Mucosa of stomach (tissue), 1 donor: ENCODE measurements around the gene BANF2.

Experiments
- H3K27me3 ChIP-seq: one replicate; pipeline ENCODE4 v1.7.0; 2013; ENCODE audit warnings: mild to moderate bottlenecking, low read length; ENCODE audit not compliant: control insufficient read depth, insufficient read depth
- H3K36me3 ChIP-seq: one replicate; pipeline ENCODE4 v1.7.0; 2013; ENCODE audit warnings: low read length; ENCODE audit not compliant: control insufficient read depth, insufficient read depth
- H3K4me1 ChIP-seq: one replicate; pipeline ENCODE4 v1.7.0; 2013; ENCODE audit warnings: mild to moderate bottlenecking, low read length; ENCODE audit not compliant: control insufficient read depth, insufficient read depth
- H3K4me3 ChIP-seq: one replicate; pipeline ENCODE4 v1.7.0; 2013; ENCODE audit warnings: low read length
- H3K9ac ChIP-seq: one replicate; pipeline ENCODE4 v1.7.0; 2013; ENCODE audit warnings: mild to moderate bottlenecking, low read length, moderate library complexity
- H3K9me3 ChIP-seq: one replicate; pipeline ENCODE4 v1.7.0; 2013; ENCODE audit warnings: mild to moderate bottlenecking, low read length, moderate library complexity; ENCODE audit not compliant: control insufficient read depth
- donor health status: Pancreatic carcinoma.

The BANF2 gene

GRCh38 chr20:17679941-17680835, 19.6 kb upstream of the BANF2 start:
- Histone ChIP-seq H3K9ac (peak overlapping the region; percentile 90), H3K4me1 (peaks cover 61% of the 10 kb centered on the region), H3K4me3 (peak overlapping the region; percentile 39), H3K27me3 (no peaks in the 10 kb centered on the region), H3K36me3 (peaks cover 3% of the 10 kb centered on the region), H3K9me3 (no peaks in the 10 kb centered on the region)

- peak overlapping the region; percentile 39 for H3K4me3 ChIP-seq
- H3K4me1 ChIP-seq, result peaks cover 55% of the 10 kb centered on the region
- no peaks in the 10 kb centered on the region for H3K27me3 ChIP-seq
- peaks cover 3% of the 10 kb centered on the region for H3K36me3 ChIP-seq
- no peaks in the 10 kb centered on the region for H3K9me3 ChIP-seq
- peak overlapping the region; percentile 90 for H3K9ac ChIP-seq
Observed at GRCh38 chr20:17680836-17681725, 18.7 kb upstream of the BANF2 start.

- Histone ChIP-seq H3K9ac (peak overlapping the region; percentile 64), H3K4me1 (peaks cover 49% of the 10 kb centered on the region), H3K4me3 (no peak overlapping the region), H3K27me3 (no peaks in the 10 kb centered on the region), H3K36me3 (peaks cover 3% of the 10 kb centered on the region), H3K9me3 (peaks cover 3% of the 10 kb centered on the region)
Observed at GRCh38 chr20:17681726-17682102, 18.1 kb upstream of the BANF2 start.

- H3K4me1 ChIP-seq, result peaks cover 49% of the 10 kb centered on the region
- H3K4me3 ChIP-seq, result peak within 1 kb of the TSS; percentile 56
- H3K27me3 ChIP-seq, result no peaks in the 10 kb centered on the region
- H3K36me3 ChIP-seq, result peaks cover 3% of the 10 kb centered on the region
- peaks cover 9% of the 10 kb centered on the region for H3K9me3 ChIP-seq
- peak within 1 kb of the TSS; percentile 75 for H3K9ac ChIP-seq
Observed at GRCh38 chr20:17682103-17682888, 17.5 kb upstream of the BANF2 start, which contains the start of gene RRBP1. Gene RRBP1, minus strand, starts transcription at chr20:17682242. Its CDS starts 21,735 bp downstream, at chr20:17660507.

DNA sequence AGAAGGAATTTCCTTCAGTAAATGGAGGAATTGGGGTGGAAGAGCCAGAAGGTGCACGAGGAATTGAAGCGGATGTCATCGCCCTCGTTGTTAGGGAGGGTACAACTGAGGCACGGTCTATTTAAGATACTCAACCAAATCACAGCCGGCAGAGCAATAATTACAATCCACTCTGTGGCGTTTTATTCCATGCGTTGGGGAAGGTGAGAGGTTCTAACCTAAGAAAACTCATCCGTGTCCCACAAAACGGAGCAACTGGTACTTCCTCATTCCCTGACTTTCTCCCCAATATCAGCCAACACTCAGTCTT, 16.9 kb upstream of the BANF2 start:
- H3K27me3 ChIP-seq, result no peaks in the 10 kb centered on the region
- peaks cover 49% of the 10 kb centered on the region for H3K4me1 ChIP-seq
- peak overlapping the region; percentile 56 for H3K4me3 ChIP-seq
- H3K9ac ChIP-seq, result peak overlapping the region; percentile 75
- peaks cover 3% of the 10 kb centered on the region for H3K36me3 ChIP-seq
- peaks cover 9% of the 10 kb centered on the region for H3K9me3 ChIP-seq

- Histone ChIP-seq H3K4me3 (no peak overlapping the region), H3K9ac (no peak overlapping the region)
Observed at GRCh38 chr20:17683218-17684076, 16.3 kb upstream of the BANF2 start.

DNA sequence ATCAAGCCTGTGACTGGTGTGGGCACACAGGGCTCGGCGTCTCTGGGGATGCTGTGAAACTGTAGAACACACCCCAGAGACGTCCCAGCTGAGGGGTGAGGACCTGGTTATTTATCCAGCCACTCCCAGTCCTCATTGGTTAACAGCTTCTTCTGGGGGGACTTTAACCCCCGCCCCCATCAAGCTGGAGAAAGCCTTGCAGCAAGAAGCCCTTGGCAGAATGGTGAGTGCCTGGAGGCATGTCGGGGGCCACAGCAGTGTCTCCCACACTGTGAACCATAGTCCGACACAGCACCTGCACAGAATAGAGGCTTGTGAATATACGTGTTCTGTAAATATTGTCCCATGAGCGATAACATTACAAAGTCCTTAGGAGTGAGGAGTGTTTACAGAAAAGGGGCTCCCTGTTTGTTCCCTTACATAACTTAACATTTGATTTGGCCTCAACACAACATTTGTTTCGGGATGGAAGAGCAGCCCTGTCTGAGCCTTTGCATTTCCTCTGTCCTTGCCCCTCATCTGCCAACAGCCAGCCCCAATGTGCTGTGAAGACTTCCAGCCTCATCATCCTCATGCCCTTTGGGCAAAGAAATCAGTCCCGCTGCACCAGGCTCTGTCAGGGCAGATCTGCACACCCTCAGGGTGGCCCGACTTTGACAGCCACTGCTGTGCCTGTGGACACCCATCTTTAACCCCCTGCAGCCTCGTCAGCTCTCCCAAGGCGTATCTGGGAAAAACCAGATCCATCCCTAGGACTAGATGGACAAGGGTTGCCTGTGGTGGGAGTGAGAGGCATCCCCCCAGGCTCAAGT, 15.5 kb upstream of the BANF2 start:
- Histone ChIP-seq H3K4me3 (no peak overlapping the region), H3K4me1 (peaks cover 37% of the 10 kb centered on the region), H3K27me3 (no peaks in the 10 kb centered on the region), H3K9ac (no peak overlapping the region), H3K36me3 (no peaks in the 10 kb centered on the region), H3K9me3 (peaks cover 9% of the 10 kb centered on the region)

More at GRCh38 chr20:17683218-17684076, 16.3 kb upstream of the BANF2 start:
- no peaks in the 10 kb centered on the region for H3K27me3 ChIP-seq
- no peaks in the 10 kb centered on the region for H3K36me3 ChIP-seq
- peaks cover 45% of the 10 kb centered on the region for H3K4me1 ChIP-seq
- peaks cover 9% of the 10 kb centered on the region for H3K9me3 ChIP-seq

DNA sequence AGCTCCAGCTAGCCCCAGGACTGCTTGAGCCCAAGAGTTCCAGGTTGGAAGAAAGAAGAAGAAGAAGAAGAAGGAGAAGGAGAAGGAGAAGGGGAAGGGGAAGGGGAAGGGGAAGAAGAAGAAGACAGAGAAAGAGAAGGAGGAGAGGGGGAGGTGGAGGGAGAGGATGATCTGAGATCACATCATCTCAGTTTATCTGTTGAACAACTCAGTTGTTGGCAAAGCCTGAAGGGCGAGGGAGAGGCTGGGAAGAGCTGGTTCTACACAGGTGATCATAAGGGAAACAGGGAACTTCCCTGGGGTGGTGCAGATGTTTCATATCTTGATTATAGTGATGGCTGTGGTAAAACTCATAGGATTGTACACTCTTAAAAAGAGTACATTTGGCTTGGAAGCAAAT, 14.6 kb upstream of the BANF2 start:
- H3K4me1 ChIP-seq, result peaks cover 28% of the 10 kb centered on the region
- H3K27me3 ChIP-seq, result no peaks in the 10 kb centered on the region
- no peak overlapping the region for H3K4me3 ChIP-seq
- H3K36me3 ChIP-seq, result no peaks in the 10 kb centered on the region
- no peak overlapping the region for H3K9ac ChIP-seq
- peaks cover 9% of the 10 kb centered on the region for H3K9me3 ChIP-seq

GRCh38 chr20:17687800-17688199, 12.0 kb upstream of the BANF2 start:
- no peaks in the 10 kb centered on the region for H3K36me3 ChIP-seq
- H3K4me1 ChIP-seq, result peaks cover 24% of the 10 kb centered on the region
- H3K4me3 ChIP-seq, result no peak overlapping the region
- no peak overlapping the region for H3K9ac ChIP-seq
- peaks cover 9% of the 10 kb centered on the region for H3K9me3 ChIP-seq
- no peaks in the 10 kb centered on the region for H3K27me3 ChIP-seq

DNA sequence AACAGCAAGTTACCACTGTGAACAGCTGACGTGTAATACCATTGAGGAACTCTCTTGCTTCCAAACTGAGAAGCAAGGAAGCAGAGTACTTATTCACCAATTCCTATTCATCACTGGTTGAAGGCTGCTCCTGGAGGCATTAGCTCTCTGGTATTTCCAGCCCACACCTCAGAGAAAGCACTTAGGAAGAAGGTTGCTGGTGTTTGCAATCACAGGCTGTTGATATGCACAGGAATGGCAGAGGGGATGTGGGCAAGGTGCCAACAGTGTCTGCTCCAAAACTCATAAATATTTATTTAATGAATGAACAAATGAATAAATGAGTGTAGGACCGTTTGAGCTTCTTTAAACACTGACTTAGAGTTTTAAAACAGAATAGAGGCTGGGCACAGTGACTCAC, 10.8 kb upstream of the BANF2 start:
- Histone ChIP-seq H3K9ac (no peak overlapping the region), H3K9me3 (peaks cover 9% of the 10 kb centered on the region), H3K4me1 (peaks cover 19% of the 10 kb centered on the region), H3K4me3 (no peak overlapping the region), H3K27me3 (peaks cover 3% of the 10 kb centered on the region), H3K36me3 (no peaks in the 10 kb centered on the region)
